PC-3 (cell line): ENCODE data around the gene COL9A3. TPM values are rescaled to one million over a fixed set of nuclear protein-coding genes. Genes with fewer than 3 reads are reported as not detected.

Experiments used
- ATAC-seq: fragments of 200-7000 bp; cut with Tn5 transposase; 2 replicates; pipeline ENCODE4 v1.9.1; 2020; ENCODE audit warnings: mild to moderate bottlenecking, moderate library complexity
- BruUV-seq: library from RNA; stranded (reverse); fragments of 400-500 nt; replicated peaks from 2 replicates; lab custom pipeline; 2021; lab: Mats Ljungman, UMichigan
- CTCF ChIA-PET: fragments of 300-600 bp; sonication (Branson Sonifier 250); formaldehyde crosslinking; loops from one replicate; lab custom pipeline; 2022; ENCODE audit warnings: antibody characterized with exemption; lab: Charles Lee
- POLR2A ChIA-PET: fragments of 300-600 bp; sonication (Branson Sonifier 250); formaldehyde crosslinking; loops from one replicate; lab custom pipeline; 2022; ENCODE audit warnings: antibody characterized with exemption; ENCODE audit not compliant: unreplicated experiment; lab: Charles Lee
- DNase-seq: peaks from one replicate; pipeline ENCODE4 v3.0.0-alpha.2; 2015
- H2AFZ ChIP-seq: fragments of 300-600 bp; sonication (generic); 2 replicates; pipeline ENCODE4 v1.6.0; 2016; ENCODE audit warnings: antibody characterized with exemption, low read length
- H3F3A ChIP-seq: fragments of 300-600 bp; sonication (generic); one replicate; pipeline ENCODE4 v1.6.0; 2017; ENCODE audit warnings: antibody characterized with exemption, low read length, control low read depth, mild to moderate bottlenecking; ENCODE audit not compliant: unreplicated experiment
- H3K27ac ChIP-seq: fragments of 300-600 bp; sonication (generic); 2 replicates; pipeline ENCODE4 v1.5.1; 2016; ENCODE audit warnings: mild to moderate bottlenecking, low read length
- H3K27me3 ChIP-seq: fragments of 300-600 bp; sonication (generic); 2 replicates; pipeline ENCODE4 v1.6.1; 2016; ENCODE audit warnings: low read length, mixed read lengths
- H3K36me3 ChIP-seq: fragments of 300-600 bp; sonication (generic); 2 replicates; pipeline ENCODE4 v1.6.1; 2016; ENCODE audit warnings: low read depth, mixed run types, low read length, mixed read lengths
- H3K4me1 ChIP-seq: fragments of 300-600 bp; sonication (generic); 2 replicates; pipeline ENCODE4 v1.5.1; 2016; ENCODE audit warnings: low read length; ENCODE audit not compliant: insufficient read depth
- H3K4me2 ChIP-seq: fragments of 300-600 bp; sonication (generic); 2 replicates; pipeline ENCODE4 v1.6.0; 2016; ENCODE audit warnings: low read length
- H3K4me3 ChIP-seq: fragments of 300-600 bp; sonication (generic); 2 replicates; pipeline ENCODE4 v1.5.1; 2016; ENCODE audit warnings: mild to moderate bottlenecking, low read length, mixed read lengths
- H3K79me2 ChIP-seq: fragments of 300-600 bp; sonication (generic); 2 replicates; pipeline ENCODE4 v1.6.1; 2017; ENCODE audit warnings: low read length, mixed read lengths
- H3K9ac ChIP-seq: fragments of 300-600 bp; sonication (generic); 2 replicates; pipeline ENCODE4 v1.6.0; 2016; ENCODE audit warnings: mild to moderate bottlenecking, low read length
- H3K9me2 ChIP-seq: fragments of 300-600 bp; sonication (generic); replicated peaks from 2 replicates; pipeline ENCODE4 v1.6.1; 2016; ENCODE audit warnings: mixed run types, low read length, mixed read lengths
- H3K9me3 ChIP-seq: fragments of 300-600 bp; sonication (generic); 2 replicates; pipeline ENCODE4 v1.6.1; 2016; ENCODE audit warnings: low read length, mixed read lengths
- H4K20me1 ChIP-seq: fragments of 300-600 bp; sonication (generic); 2 replicates; pipeline ENCODE4 v1.6.1; 2016; ENCODE audit warnings: low read length, mixed read lengths
- EZH2 ChIP-seq: fragments of 300-600 bp; sonication (generic); IDR thresholded peaks from one replicate; pipeline ENCODE4 v1.6.1; 2017; ENCODE audit warnings: antibody characterized with exemption, mild to moderate bottlenecking, low read length; ENCODE audit not compliant: unreplicated experiment
- EZH2phosphoT487 ChIP-seq: fragments of 300-600 bp; sonication (generic); IDR thresholded peaks from 2 replicates; pipeline ENCODE4 v1.6.1; 2018; ENCODE audit warnings: mild to moderate bottlenecking, antibody characterized with exemption, low read length, borderline replicate concordance
- intact Hi-C: fragments of 100-400 bp; cut with micrococcal nuclease; formaldehyde crosslinking; loops from 2 replicates; pipeline ENCODE4 v1.9.0; 2023
- total RNA-seq: library from RNA; depleted of rRNA; stranded (reverse); fragments of >200 nt; gene quantifications from 2 replicates; pipeline ENCODE4 v1.2.3, GENCODE V29; 2014
- TF ChIP-seq, protein P1 (sequence below): fragments of 300-600 bp; sonication (generic); conservative IDR thresholded peaks from 2 replicates; pipeline ENCODE4 v1.5.1; 2017; ENCODE audit warnings: antibody characterized with exemption, low read depth, mild to moderate bottlenecking, low read length

COL9A3 gene
- total RNA-seq, 1 experiment from 2014 or later, result 14.3 TPM

DNA sequence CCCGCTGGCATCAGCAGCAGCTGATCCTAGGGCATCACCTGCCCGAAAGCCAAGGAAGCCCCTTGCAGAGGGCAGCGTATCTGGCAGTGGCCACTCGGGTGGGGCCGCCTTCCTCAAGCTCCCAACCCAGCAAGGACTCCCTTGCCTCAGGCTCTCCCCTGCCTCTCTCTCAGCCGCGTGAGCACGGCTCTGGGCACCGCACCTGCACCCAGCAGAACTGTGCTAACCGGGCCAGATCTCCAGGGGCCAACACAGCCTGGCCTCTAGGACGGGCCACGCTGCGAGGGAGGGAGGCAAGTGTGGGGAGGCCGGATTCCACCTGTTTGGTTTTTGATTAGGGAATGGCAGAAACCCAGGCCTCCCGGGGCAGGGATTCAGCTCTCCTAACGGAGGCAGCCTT, 32.4 kb upstream of the COL9A3 start:
- CTCF ChIA-PET, result no interaction called here
- Histone ChIP-seq H3K9me3 (no peaks in the 10 kb centered on the region), H3K4me3 (no peak overlapping the region), H3K9me2 (no peaks in the 10 kb centered on the region), H3K9ac (no peak overlapping the region), H2AFZ (no peak overlapping the region), H3K27ac (no peak overlapping the region), H4K20me1 (no peaks in the 10 kb centered on the region), H3F3A (no peaks in the 10 kb centered on the region), H3K27me3 (no peaks in the 10 kb centered on the region), H3K36me3 (no peaks in the 10 kb centered on the region), H3K4me1 (no peaks in the 10 kb centered on the region), H3K79me2 (no peaks in the 10 kb centered on the region), H3K4me2 (no peak overlapping the region)
- POLR2A ChIA-PET, result no interaction called here
- intact Hi-C loops, result no loop called here
- ATAC-seq (no peak), DNase-seq (no peak)
- BruUV-seq, result no TSS peak
- TF ChIP-seq, protein P1, sequence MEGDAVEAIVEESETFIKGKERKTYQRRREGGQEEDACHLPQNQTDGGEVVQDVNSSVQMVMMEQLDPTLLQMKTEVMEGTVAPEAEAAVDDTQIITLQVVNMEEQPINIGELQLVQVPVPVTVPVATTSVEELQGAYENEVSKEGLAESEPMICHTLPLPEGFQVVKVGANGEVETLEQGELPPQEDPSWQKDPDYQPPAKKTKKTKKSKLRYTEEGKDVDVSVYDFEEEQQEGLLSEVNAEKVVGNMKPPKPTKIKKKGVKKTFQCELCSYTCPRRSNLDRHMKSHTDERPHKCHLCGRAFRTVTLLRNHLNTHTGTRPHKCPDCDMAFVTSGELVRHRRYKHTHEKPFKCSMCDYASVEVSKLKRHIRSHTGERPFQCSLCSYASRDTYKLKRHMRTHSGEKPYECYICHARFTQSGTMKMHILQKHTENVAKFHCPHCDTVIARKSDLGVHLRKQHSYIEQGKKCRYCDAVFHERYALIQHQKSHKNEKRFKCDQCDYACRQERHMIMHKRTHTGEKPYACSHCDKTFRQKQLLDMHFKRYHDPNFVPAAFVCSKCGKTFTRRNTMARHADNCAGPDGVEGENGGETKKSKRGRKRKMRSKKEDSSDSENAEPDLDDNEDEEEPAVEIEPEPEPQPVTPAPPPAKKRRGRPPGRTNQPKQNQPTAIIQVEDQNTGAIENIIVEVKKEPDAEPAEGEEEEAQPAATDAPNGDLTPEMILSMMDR, result no peak
- no peak for TF ChIP-seq EZH2

DNA sequence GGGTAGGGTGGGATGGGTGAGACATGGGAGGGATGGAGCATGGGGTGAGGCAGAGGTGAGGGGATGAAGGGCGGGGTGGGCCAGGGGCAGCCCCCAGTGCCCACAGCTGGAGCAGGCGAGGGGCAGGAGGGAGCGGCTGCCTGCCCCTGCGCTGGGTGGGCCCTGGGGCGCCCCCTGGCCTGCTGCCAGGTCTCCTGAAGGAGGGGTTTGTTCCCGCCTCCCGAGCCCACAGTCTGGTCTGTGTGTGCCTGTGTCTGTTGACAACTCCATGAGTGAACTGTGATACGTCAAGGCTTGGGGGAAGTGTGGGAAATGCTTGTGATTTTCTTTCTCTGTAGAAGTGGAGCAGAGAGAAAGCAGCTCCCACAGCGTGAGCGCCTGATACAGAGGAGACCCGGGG, 31.5 kb upstream of the COL9A3 start:
- no peaks in the 10 kb centered on the region for H3K79me2 ChIP-seq
- H3K9ac ChIP-seq, result no peak overlapping the region
- no peaks in the 10 kb centered on the region for H3K9me3 ChIP-seq
- ATAC-seq (no peak), DNase-seq (no peak)
- H3K9me2 ChIP-seq, result no peaks in the 10 kb centered on the region
- ChIA-PET CTCF (no interaction called here), POLR2A (no interaction called here)
- intact Hi-C loops, result no loop called here
- no peak overlapping the region for H3K27ac ChIP-seq
- no peaks in the 10 kb centered on the region for H3K27me3 ChIP-seq
- no peaks in the 10 kb centered on the region for H3K4me1 ChIP-seq
- no peaks in the 10 kb centered on the region for H3F3A ChIP-seq
- H4K20me1 ChIP-seq, result no peaks in the 10 kb centered on the region
- no peak overlapping the region for H3K4me3 ChIP-seq
- TF ChIP-seq EZH2phosphoT487 (no peak), EZH2 (no peak)
- TF ChIP-seq, protein P1, result no peak
- no TSS peak for BruUV-seq
- H3K36me3 ChIP-seq, result no peaks in the 10 kb centered on the region
- no peak overlapping the region for H3K4me2 ChIP-seq
- H2AFZ ChIP-seq, result no peak overlapping the region

DNA sequence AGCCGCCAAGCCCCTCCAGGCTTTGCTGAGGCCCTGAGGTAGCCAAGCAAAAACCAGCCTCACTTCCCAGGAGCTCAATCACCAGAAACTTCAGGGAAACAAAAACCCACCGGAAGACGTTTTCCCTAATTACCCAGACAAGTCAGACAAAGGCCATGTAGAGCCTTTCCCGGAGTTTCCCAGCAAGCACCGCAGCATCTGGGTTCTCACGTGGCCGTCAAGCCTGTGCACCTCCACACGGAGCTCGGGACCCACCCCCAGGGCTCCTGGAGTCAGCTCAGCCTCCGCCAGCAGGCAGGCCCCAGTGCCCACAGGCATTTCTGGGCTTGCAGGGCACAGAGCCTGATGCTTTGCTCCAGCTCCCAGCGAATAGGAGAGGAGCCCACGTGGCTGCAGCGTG, 30.7 kb upstream of the COL9A3 start:
- H3K9me3 ChIP-seq, result no peaks in the 10 kb centered on the region
- no peak overlapping the region for H3K27ac ChIP-seq
- no peaks in the 10 kb centered on the region for H3K79me2 ChIP-seq
- no peaks in the 10 kb centered on the region for H3K9me2 ChIP-seq
- no peaks in the 10 kb centered on the region for H4K20me1 ChIP-seq
- intact Hi-C loops, result no loop called here
- no peaks in the 10 kb centered on the region for H3K36me3 ChIP-seq
- H3K4me3 ChIP-seq, result no peak overlapping the region
- H2AFZ ChIP-seq, result no peak overlapping the region
- POLR2A ChIA-PET, result no interaction called here
- no peak for DNase-seq
- H3K27me3 ChIP-seq, result no peaks in the 10 kb centered on the region
- no peak for TF ChIP-seq EZH2
- TF ChIP-seq EZH2phosphoT487, result no peak
- TF ChIP-seq, protein P1, result no peak
- no peak overlapping the region for H3K4me2 ChIP-seq
- ATAC-seq, result no peak
- CTCF ChIA-PET, result no interaction called here
- H3F3A ChIP-seq, result no peaks in the 10 kb centered on the region
- no TSS peak for BruUV-seq
- H3K4me1 ChIP-seq, result peaks cover 1% of the 10 kb centered on the region; the same call in 1 of the 2 replicates
- H3K9ac ChIP-seq, result no peak overlapping the region
